Measurements from ENCODE around the gene DHX40. TPM values are rescaled to one million over a fixed set of nuclear protein-coding genes. Genes with fewer than 3 reads are reported as not detected.

The DHX40 gene
- total RNA-seq, 1 experiment from 2014 or later: 23.3 TPM

DNA sequence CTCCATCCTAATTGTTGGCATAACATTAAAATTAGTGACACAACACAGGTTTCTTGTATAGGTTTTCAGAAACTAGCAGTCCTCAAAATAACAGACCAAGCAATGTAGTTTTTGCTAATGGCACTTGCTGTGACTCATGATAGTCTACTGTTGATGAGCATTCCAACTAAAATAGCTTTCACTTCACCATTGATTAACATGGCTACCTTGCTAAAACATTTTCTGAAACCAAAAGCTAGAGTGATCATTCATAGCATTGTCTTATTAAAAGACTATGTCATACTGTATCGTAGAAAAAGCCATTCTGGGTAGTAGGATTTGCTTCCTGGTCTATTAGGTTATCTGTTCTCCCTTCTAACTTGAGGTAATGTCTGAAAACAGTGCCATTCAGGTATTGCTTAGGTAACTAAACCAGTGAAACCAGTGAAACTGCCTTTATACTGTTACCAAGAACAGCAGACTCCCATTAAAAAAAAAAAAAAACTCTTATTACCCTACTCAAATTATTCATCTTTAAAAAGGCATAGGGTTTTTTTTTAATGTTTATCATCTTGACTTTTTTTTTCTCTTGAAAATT lies 51.8 kb downstream of the DHX40 start:
- no TSS peak for BruUV-seq (replicated peaks)
- ChIA-PET CTCF (no interaction called here), POLR2A (interaction anchor here (0.5 to 7.4 kb wide), 9 partner anchors 10 to 397 kb away, joined by 3 to 91 read pairs (median 3); partner anchors contain the start of genes DHX40, GDPD1, PTRH2 and VMP1)
- Mint-ChIP-seq H3K4me3 (ENCODE audit: unreplicated experiment) (no peak overlapping the region), H3K4me1 (ENCODE audit: insufficient read depth, unreplicated experiment) (peaks cover 12% of the 10 kb centered on the region), H3K36me3 (ENCODE audit: insufficient read depth, unreplicated experiment) (peaks cover 7% of the 10 kb centered on the region), H3K9me3 (ENCODE audit: unreplicated experiment) (no peaks in the 10 kb centered on the region), H3K27me3 (ENCODE audit: insufficient read depth, unreplicated experiment) (no peaks in the 10 kb centered on the region), H3K27ac (ENCODE audit: low read depth, unreplicated experiment) (no peak overlapping the region)
- no peak for DNase-seq (ENCODE audit: unreplicated experiment)
- TF ChIP-seq, protein P1, sequence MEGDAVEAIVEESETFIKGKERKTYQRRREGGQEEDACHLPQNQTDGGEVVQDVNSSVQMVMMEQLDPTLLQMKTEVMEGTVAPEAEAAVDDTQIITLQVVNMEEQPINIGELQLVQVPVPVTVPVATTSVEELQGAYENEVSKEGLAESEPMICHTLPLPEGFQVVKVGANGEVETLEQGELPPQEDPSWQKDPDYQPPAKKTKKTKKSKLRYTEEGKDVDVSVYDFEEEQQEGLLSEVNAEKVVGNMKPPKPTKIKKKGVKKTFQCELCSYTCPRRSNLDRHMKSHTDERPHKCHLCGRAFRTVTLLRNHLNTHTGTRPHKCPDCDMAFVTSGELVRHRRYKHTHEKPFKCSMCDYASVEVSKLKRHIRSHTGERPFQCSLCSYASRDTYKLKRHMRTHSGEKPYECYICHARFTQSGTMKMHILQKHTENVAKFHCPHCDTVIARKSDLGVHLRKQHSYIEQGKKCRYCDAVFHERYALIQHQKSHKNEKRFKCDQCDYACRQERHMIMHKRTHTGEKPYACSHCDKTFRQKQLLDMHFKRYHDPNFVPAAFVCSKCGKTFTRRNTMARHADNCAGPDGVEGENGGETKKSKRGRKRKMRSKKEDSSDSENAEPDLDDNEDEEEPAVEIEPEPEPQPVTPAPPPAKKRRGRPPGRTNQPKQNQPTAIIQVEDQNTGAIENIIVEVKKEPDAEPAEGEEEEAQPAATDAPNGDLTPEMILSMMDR (IDR thresholded peaks at IDR 0.05; ENCODE audit: unreplicated experiment): no peak
- intact Hi-C loops (cut with micrococcal nuclease): no loop called here

DNA sequence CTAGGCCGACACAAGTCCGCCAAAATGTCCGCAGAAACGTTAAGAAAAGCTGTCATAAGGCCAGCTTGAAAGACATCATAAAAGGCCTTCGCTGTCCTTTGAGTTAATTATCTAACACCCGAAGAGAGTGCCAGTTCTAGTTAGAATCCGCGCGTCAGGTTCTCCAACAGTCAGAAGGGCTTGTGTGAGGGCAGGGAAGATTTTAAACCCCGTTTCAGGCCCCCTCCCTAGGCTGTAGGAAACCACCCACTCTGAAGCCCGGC lies 53.6 kb downstream of the DHX40 start:
- CTCF ChIA-PET: interaction anchor here (0.6 to 1.4 kb wide), 3 partner anchors 11 to 100 kb away, joined by 3 read pairs; no protein-coding TSS in a partner anchor
- intact Hi-C loops (cut with micrococcal nuclease): no loop called here
- Mint-ChIP-seq H3K36me3 (ENCODE audit: insufficient read depth, unreplicated experiment) (peaks cover 7% of the 10 kb centered on the region), H3K4me1 (ENCODE audit: insufficient read depth, unreplicated experiment) (peaks cover 23% of the 10 kb centered on the region), H3K27ac (ENCODE audit: low read depth, unreplicated experiment) (peak overlapping the region; percentile 100), H3K4me3 (ENCODE audit: unreplicated experiment) (peak overlapping the region; percentile 98), H3K9me3 (ENCODE audit: unreplicated experiment) (no peaks in the 10 kb centered on the region), H3K27me3 (ENCODE audit: insufficient read depth, unreplicated experiment) (no peaks in the 10 kb centered on the region)
- POLR2A ChIA-PET: interaction anchor here (0.6 to 7.4 kb wide), 42 partner anchors 8 to 987 kb away, joined by 3 to 91 read pairs (median 5); partner anchors contain the start of genes DHX40, PPM1D, PTRH2 and RNFT1
- DNase-seq (ENCODE audit: unreplicated experiment): no peak
- TF ChIP-seq, protein P1 (IDR thresholded peaks at IDR 0.05; ENCODE audit: unreplicated experiment): no peak
- BruUV-seq (replicated peaks): no TSS peak

DNA sequence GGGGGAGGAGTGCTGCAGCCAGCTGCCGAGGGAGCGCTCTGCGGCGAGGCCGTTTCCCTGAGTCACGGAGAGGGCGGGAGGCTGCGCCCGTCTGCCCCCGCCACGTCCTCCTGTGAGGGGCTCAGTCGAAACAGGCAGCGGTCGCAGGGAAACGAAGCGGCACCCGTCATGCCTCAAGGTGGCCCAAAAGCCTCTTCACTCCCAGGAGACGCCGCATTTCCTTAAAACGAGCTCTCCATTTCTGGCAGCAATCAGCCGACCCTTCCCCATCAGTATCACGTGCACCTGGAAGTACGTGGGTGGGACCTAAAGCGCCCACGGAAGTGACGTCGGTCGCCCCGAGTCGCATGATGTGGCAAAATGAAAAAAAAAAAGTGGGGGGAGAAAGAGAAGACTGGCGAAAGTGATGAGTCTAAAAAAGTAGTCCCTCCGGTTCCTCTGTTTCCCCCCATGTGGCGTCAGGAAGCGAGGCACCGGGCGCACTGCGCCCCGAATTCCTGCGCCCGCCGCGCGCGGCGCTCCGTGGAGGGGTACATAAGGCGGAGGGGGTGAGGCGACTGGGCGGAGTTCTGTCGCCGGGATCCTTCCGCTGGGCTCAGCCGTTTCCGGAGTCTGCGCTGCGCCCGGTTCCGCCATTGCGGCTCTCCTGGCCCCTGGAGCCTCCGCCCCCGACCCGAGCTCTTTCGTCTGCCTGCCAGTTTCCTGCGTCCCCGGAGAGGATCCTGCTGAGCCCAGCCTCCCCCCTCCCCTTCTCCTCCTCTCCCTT lies 54.1 kb downstream of the DHX40 start, which contains the start of gene CLTC:
TSS of gene CLTC (plus strand) at position 598 of the 766 bp plus-strand sequence. CDS start 237 bp downstream, outside the sequence.
- H3K36me3 Mint-ChIP-seq (ENCODE audit: insufficient read depth, unreplicated experiment): peaks cover 7% of the 10 kb centered on the region
- no peaks in the 10 kb centered on the region for H3K9me3 Mint-ChIP-seq (ENCODE audit: unreplicated experiment)
- CTCF ChIA-PET: interaction anchor here (0.6 to 1.4 kb wide), 5 partner anchors 12 to 100 kb away, joined by 3 to 5 read pairs (median 3); no protein-coding TSS in a partner anchor
- H3K27me3 Mint-ChIP-seq (ENCODE audit: insufficient read depth, unreplicated experiment): no peaks in the 10 kb centered on the region
- TF ChIP-seq, protein P1 (IDR thresholded peaks at IDR 0.05; ENCODE audit: unreplicated experiment): no peak
- POLR2A ChIA-PET: interaction anchor here (0.6 to 7.4 kb wide), 46 partner anchors 8 to 987 kb away, joined by 3 to 91 read pairs (median 5); partner anchors contain the start of genes DHX40, GDPD1, PPM1D and PTRH2
- peaks cover 23% of the 10 kb centered on the region for H3K4me1 Mint-ChIP-seq (ENCODE audit: insufficient read depth, unreplicated experiment)
- H3K4me3 Mint-ChIP-seq (ENCODE audit: unreplicated experiment): peak within 1 kb of the TSS; percentile 98
- BruUV-seq (replicated peaks): no TSS peak
- intact Hi-C loops (cut with micrococcal nuclease): loop anchor here (5.0 kb wide), 1 partner anchor 88 kb away; the partner anchor contains the start of genes PTRH2 and VMP1
- peak; percentile 95 for DNase-seq (ENCODE audit: unreplicated experiment)
- H3K27ac Mint-ChIP-seq (ENCODE audit: low read depth, unreplicated experiment): peak within 1 kb of the TSS; percentile 100

DNA sequence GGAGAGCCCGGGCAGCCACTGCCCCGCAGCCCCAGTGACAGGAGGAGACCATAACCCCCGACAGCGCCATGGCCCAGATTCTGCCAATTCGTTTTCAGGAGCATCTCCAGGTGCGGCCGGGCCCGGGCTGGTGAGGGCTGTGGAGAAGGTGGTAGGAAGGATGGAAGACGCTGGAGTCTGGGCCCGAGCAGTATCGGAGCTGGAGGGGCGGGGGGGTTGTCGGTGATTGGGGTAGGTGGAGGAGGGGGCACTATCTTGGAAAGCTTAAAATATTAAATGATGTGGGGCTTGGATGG lies 54.6 kb downstream of the DHX40 start:
- no TSS peak for BruUV-seq (replicated peaks)
- Mint-ChIP-seq H3K27me3 (ENCODE audit: insufficient read depth, unreplicated experiment) (no peaks in the 10 kb centered on the region), H3K4me3 (ENCODE audit: unreplicated experiment) (peak overlapping the region; percentile 98), H3K4me1 (ENCODE audit: insufficient read depth, unreplicated experiment) (peaks cover 23% of the 10 kb centered on the region), H3K36me3 (ENCODE audit: insufficient read depth, unreplicated experiment) (peaks cover 4% of the 10 kb centered on the region), H3K9me3 (ENCODE audit: unreplicated experiment) (no peaks in the 10 kb centered on the region), H3K27ac (ENCODE audit: low read depth, unreplicated experiment) (peak overlapping the region; percentile 100)
- CTCF ChIA-PET: interaction anchor here (0.6 to 0.7 kb wide), 3 partner anchors 14 to 60 kb away, joined by 3 to 5 read pairs (median 3); no protein-coding TSS in a partner anchor
- no peak for DNase-seq (ENCODE audit: unreplicated experiment)
- TF ChIP-seq, protein P1 (IDR thresholded peaks at IDR 0.05; ENCODE audit: unreplicated experiment): no peak
- intact Hi-C loops (cut with micrococcal nuclease): loop anchor here (5.0 kb wide), 1 partner anchor 87 kb away; the partner anchor contains the start of genes PTRH2 and VMP1
- POLR2A ChIA-PET: interaction anchor here (0.6 to 7.4 kb wide), 32 partner anchors 8 to 980 kb away, joined by 3 to 91 read pairs (median 6); partner anchors contain the start of genes DHX40, GDPD1, PPM1D and PTRH2

Data from MCF 10A (cell line).